Measurements from ENCODE around the gene MGAT4C.

DNA sequence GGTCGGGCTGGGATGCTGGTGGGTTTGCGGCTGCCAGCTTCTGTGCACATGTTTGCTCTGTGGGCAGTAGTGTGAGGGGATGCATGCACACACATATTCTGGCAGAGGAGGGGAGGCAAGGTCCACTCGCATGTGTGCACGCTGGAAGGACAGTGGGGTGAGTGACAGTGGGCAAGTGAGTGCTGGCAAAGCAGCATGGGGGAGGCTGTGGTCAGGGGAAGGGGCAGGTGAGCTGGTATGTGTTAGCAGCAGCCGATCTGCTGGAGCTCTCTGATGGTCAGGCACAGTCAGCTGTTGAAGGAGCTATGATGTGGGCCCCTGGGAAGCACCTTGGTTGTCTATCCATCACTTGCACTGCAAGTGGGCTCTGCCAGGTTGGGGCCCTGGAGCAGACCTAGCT lies 211.8 kb downstream of the MGAT4C start:
- TF ChIP-seq, protein P1, sequence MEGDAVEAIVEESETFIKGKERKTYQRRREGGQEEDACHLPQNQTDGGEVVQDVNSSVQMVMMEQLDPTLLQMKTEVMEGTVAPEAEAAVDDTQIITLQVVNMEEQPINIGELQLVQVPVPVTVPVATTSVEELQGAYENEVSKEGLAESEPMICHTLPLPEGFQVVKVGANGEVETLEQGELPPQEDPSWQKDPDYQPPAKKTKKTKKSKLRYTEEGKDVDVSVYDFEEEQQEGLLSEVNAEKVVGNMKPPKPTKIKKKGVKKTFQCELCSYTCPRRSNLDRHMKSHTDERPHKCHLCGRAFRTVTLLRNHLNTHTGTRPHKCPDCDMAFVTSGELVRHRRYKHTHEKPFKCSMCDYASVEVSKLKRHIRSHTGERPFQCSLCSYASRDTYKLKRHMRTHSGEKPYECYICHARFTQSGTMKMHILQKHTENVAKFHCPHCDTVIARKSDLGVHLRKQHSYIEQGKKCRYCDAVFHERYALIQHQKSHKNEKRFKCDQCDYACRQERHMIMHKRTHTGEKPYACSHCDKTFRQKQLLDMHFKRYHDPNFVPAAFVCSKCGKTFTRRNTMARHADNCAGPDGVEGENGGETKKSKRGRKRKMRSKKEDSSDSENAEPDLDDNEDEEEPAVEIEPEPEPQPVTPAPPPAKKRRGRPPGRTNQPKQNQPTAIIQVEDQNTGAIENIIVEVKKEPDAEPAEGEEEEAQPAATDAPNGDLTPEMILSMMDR (IDR thresholded peaks at IDR 0.05; ENCODE audit: insufficient read depth, low read depth, low read length), result no peak
- TF ChIP-seq EZH2 (IDR thresholded peaks at IDR 0.05; ENCODE audit: insufficient read depth, low read length), result no peak

All from astrocyte (in vitro differentiated cells and primary cell).